Stimulated activated CD8-positive, alpha-beta memory T cell treated with anti-CD3 and anti-CD28 coated beads, Interleukin-7, amount 100 ng/mL, for 24 hours (primary cell): ENCODE measurements around the gene EYA2.

Experiments used
- DNase-seq: peaks from one replicate; pipeline ENCODE4 v3.0.0-alpha.2; 2020; ENCODE audit warnings: low read depth

The EYA2 gene

GRCh38 chr20:47141941-47142773 lies 247.5 kb downstream of the EYA2 start:
- DNase-seq = no peak

- no peak for DNase-seq
Observed at GRCh38 chr20:47142774-47143170, 248.1 kb downstream of the EYA2 start.

- DNase-seq = no peak
Observed at GRCh38 chr20:47143657-47144056, 249.0 kb downstream of the EYA2 start.

- no peak for DNase-seq
Observed at GRCh38 chr20:47144463-47144862, 249.8 kb downstream of the EYA2 start.

- no peak for DNase-seq
Observed at GRCh38 chr20:47146686-47147085, 252.0 kb downstream of the EYA2 start.

- DNase-seq = no peak
Observed at GRCh38 chr20:47148059-47148458, 253.4 kb downstream of the EYA2 start.

- no peak for DNase-seq
Observed at GRCh38 chr20:47149939-47150338, 255.3 kb downstream of the EYA2 start.

GRCh38 chr20:47150403-47151152 lies 255.9 kb downstream of the EYA2 start:
- peak; percentile 2 for DNase-seq

GRCh38 chr20:47152068-47152467 lies 257.4 kb downstream of the EYA2 start:
- DNase-seq = no peak

- no peak for DNase-seq
Observed at GRCh38 chr20:47154089-47154488, 259.4 kb downstream of the EYA2 start.

- DNase-seq = no peak
Observed at GRCh38 chr20:47156301-47157137, 261.9 kb downstream of the EYA2 start.

- DNase-seq = no peak
Observed at GRCh38 chr20:47159166-47159565, 264.5 kb downstream of the EYA2 start.

GRCh38 chr20:47160240-47160639 lies 265.6 kb downstream of the EYA2 start:
- DNase-seq = no peak

GRCh38 chr20:47160992-47161391 lies 266.3 kb downstream of the EYA2 start:
- DNase-seq = no peak

GRCh38 chr20:47161411-47161810 lies 266.8 kb downstream of the EYA2 start:
- DNase-seq = no peak

GRCh38 chr20:47164140-47164539 lies 269.5 kb downstream of the EYA2 start:
- no peak for DNase-seq

GRCh38 chr20:47165376-47165865 lies 270.8 kb downstream of the EYA2 start:
- no peak for DNase-seq

GRCh38 chr20:47167846-47168245 lies 273.2 kb downstream of the EYA2 start:
- no peak for DNase-seq

GRCh38 chr20:47172579-47172978 lies 277.9 kb downstream of the EYA2 start:
- no peak for DNase-seq

- no peak for DNase-seq
Observed at GRCh38 chr20:47173596-47174216, 279.1 kb downstream of the EYA2 start.

- no peak for DNase-seq
Observed at GRCh38 chr20:47174456-47175243, 280.0 kb downstream of the EYA2 start.
